PC-9 (cell line): Measurements from ENCODE around the gene ICOSLG. TPM values are rescaled to one million over a fixed set of nuclear protein-coding genes. Genes with fewer than 3 reads are reported as not detected.

Experiments
- BruUV-seq: library from RNA; stranded (reverse); fragments of 400-500 nt; replicated peaks from 2 replicates; lab custom pipeline; 2021; lab: Mats Ljungman, UMichigan
- CTCF ChIA-PET: fragments of 300-600 bp; sonication (Branson Sonifier 250); formaldehyde crosslinking; loops from one replicate; lab custom pipeline; 2022; ENCODE audit warnings: antibody characterized with exemption; lab: Charles Lee
- POLR2A ChIA-PET: fragments of 300-600 bp; sonication (Branson Sonifier 250); formaldehyde crosslinking; loops from one replicate; lab custom pipeline; 2022; ENCODE audit warnings: antibody characterized with exemption; ENCODE audit not compliant: unreplicated experiment; lab: Charles Lee
- DNase-seq, 2 experiments: peaks; one replicate each; pipeline versions ENCODE4 v3.0.0 to v3.0.0-alpha.2; 2015 to 2022; ENCODE audit warnings: mixed read lengths in 1 of 2
- H2AFZ ChIP-seq: fragments of 200-600 bp; sonication (generic); 2 replicates; pipeline ENCODE4 v1.8.1; 2017; ENCODE audit warnings: antibody characterized with exemption
- H3F3A ChIP-seq: fragments of 200-600 bp; sonication (generic); 2 replicates; pipeline ENCODE4 v1.8.1; 2017; ENCODE audit warnings: antibody characterized with exemption, mild to moderate bottlenecking, low read depth; ENCODE audit not compliant: insufficient read depth
- H3K27ac ChIP-seq: fragments of 200-600 bp; sonication (generic); 2 replicates; pipeline ENCODE4 v1.6.1; 2016; ENCODE audit warnings: mixed run types
- H3K27me3 ChIP-seq: fragments of 200-600 bp; sonication (generic); 2 replicates; pipeline ENCODE4 v1.6.1; 2016; ENCODE audit warnings: low read depth, mixed run types; ENCODE audit not compliant: insufficient read depth
- H3K36me3 ChIP-seq: fragments of 200-600 bp; sonication (generic); 2 replicates; pipeline ENCODE4 v1.6.1; 2016; ENCODE audit warnings: low read depth, mixed run types
- H3K4me1 ChIP-seq: fragments of 200-600 bp; sonication (generic); replicated peaks from 2 replicates; pipeline ENCODE4 v1.6.1; 2016; ENCODE audit warnings: mixed run types; ENCODE audit not compliant: insufficient read depth
- H3K4me2 ChIP-seq: fragments of 200-600 bp; sonication (generic); 2 replicates; pipeline ENCODE4 v1.6.1; 2017; ENCODE audit warnings: mixed run types
- H3K4me3 ChIP-seq: fragments of 200-600 bp; sonication (generic); 2 replicates; pipeline ENCODE4 v1.6.1; 2016; ENCODE audit warnings: mixed run types
- H3K79me2 ChIP-seq: fragments of 200-600 bp; sonication (generic); 2 replicates; pipeline ENCODE4 v1.6.1; 2017; ENCODE audit warnings: low read depth, mixed run types
- H3K9me2 ChIP-seq: fragments of 200-600 bp; sonication (generic); 2 replicates; pipeline ENCODE4 v1.8.1; 2017; ENCODE audit warnings: mild to moderate bottlenecking; ENCODE audit not compliant: insufficient read depth
- H3K9me3 ChIP-seq: fragments of 200-600 bp; sonication (generic); 2 replicates; pipeline ENCODE4 v1.8.1; 2016; ENCODE audit warnings: low read depth; ENCODE audit not compliant: insufficient read depth
- H4K20me1 ChIP-seq: fragments of 200-600 bp; sonication (generic); 2 replicates; pipeline ENCODE4 v1.8.1; 2017; ENCODE audit not compliant: insufficient read depth
- EZH2 ChIP-seq: fragments of 200-600 bp; sonication (generic); IDR thresholded peaks from 2 replicates; pipeline ENCODE4 v1.8.0; 2017; ENCODE audit warnings: antibody characterized with exemption, low read depth
- intact Hi-C: fragments of 100-400 bp; cut with micrococcal nuclease; formaldehyde crosslinking; loops from one replicate; pipeline ENCODE4 v1.10.0; 2022; ENCODE audit not compliant: unreplicated experiment
- total RNA-seq: library from RNA; stranded (reverse); gene quantifications from 2 replicates; pipeline ENCODE4 v1.2.3, GENCODE V29; 2021
- TF ChIP-seq, protein P1 (sequence below): fragments of 200-600 bp; sonication (generic); conservative IDR thresholded peaks from 2 replicates; pipeline ENCODE4 v1.6.1; 2017; ENCODE audit warnings: mixed run types, antibody characterized with exemption, mild to moderate bottlenecking, moderate library complexity

The ICOSLG gene
- total RNA-seq, 1 experiment from 2014 or later = 2.9 TPM

DNA sequence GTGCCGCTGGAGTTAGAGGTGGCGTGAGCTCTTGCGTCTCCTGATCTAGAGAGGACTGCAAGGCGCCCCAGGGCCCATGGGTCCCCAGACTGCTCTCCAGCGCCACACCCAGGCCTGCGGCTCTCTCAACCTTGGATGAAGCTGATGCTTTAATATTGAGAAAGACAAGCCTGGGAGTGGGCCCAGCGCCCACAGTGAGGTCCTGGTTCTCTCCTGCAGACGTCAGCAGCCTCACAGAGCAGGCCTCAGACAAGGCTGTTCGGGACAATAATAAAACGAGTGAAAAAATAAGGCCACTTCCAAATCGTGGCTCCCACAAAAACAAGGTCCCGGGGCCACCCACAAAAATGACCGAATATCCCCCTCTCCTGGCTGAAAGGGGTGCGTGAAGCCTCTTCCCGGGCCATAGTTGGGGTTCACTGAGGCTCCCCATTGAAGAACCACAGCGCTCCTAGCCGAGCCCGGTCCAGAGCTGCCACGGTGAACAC is 27.0 kb upstream of the ICOSLG start:
- POLR2A ChIA-PET = no interaction called here

DNA sequence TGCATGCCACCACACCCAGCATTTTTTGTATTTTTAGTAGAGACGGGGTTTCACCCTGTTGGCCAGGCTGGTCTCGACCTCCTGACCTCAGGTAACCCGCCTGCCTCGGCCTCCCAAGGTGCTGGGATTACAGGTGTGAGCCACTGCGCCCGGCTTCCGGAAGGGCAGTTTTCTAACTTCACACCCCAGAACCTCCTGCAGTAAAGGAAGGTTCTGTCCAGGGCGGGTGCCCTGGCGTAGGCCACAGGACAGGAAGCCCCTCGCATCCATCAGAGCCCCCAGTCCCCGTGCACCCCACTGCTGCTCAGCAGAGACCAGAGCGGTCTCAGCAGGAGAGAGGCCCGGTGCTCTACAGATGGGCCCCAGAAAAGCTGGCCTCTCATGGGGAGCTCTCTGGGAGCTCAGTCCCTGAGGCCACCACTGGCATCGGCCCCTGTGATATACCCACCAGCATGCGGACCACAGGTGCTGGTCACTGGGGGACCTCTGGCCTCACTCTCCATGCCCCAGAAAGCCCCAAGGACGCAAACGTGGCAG is 25.1 kb upstream of the ICOSLG start:
- no peak overlapping the region for H3K27ac ChIP-seq
- no peaks in the 10 kb centered on the region for H3K9me3 ChIP-seq
- no peaks in the 10 kb centered on the region for H3K27me3 ChIP-seq
- intact Hi-C loops = no loop called here
- no peak overlapping the region for H3K4me3 ChIP-seq
- BruUV-seq = no TSS peak
- no peak overlapping the region for H2AFZ ChIP-seq
- no peaks in the 10 kb centered on the region for H3K9me2 ChIP-seq
- no peak for DNase-seq
- POLR2A ChIA-PET = no interaction called here
- H4K20me1 ChIP-seq = no peaks in the 10 kb centered on the region
- H3K36me3 ChIP-seq = no peaks in the 10 kb centered on the region
- no peak for TF ChIP-seq EZH2
- TF ChIP-seq, protein P1, sequence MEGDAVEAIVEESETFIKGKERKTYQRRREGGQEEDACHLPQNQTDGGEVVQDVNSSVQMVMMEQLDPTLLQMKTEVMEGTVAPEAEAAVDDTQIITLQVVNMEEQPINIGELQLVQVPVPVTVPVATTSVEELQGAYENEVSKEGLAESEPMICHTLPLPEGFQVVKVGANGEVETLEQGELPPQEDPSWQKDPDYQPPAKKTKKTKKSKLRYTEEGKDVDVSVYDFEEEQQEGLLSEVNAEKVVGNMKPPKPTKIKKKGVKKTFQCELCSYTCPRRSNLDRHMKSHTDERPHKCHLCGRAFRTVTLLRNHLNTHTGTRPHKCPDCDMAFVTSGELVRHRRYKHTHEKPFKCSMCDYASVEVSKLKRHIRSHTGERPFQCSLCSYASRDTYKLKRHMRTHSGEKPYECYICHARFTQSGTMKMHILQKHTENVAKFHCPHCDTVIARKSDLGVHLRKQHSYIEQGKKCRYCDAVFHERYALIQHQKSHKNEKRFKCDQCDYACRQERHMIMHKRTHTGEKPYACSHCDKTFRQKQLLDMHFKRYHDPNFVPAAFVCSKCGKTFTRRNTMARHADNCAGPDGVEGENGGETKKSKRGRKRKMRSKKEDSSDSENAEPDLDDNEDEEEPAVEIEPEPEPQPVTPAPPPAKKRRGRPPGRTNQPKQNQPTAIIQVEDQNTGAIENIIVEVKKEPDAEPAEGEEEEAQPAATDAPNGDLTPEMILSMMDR = no peak
- CTCF ChIA-PET = no interaction called here
- H3K4me1 ChIP-seq = no peaks in the 10 kb centered on the region
- H3F3A ChIP-seq = no peaks in the 10 kb centered on the region
- no peaks in the 10 kb centered on the region for H3K79me2 ChIP-seq
- H3K4me2 ChIP-seq = no peak overlapping the region

More for the DNA sequence above, 27.0 kb upstream of the ICOSLG start:
- no peaks in the 10 kb centered on the region for H3F3A ChIP-seq
- no peak overlapping the region for H3K27ac ChIP-seq
- H3K4me2 ChIP-seq = no peak overlapping the region
- no peak for TF ChIP-seq EZH2
- TF ChIP-seq, protein P1 = peak; percentile 24; the same call in 1 of the 2 replicates
- CTCF ChIA-PET = interaction anchor here (0.5 to 0.6 kb wide), 2 partner anchors 9 to 30 kb away, joined by 3 read pairs; no protein-coding TSS in a partner anchor
- DNase-seq = no peak
- no TSS peak for BruUV-seq
- no peak overlapping the region for H2AFZ ChIP-seq
- no peaks in the 10 kb centered on the region for H3K9me2 ChIP-seq
- no peaks in the 10 kb centered on the region for H4K20me1 ChIP-seq
- intact Hi-C loops = no loop called here
- no peak overlapping the region for H3K4me3 ChIP-seq
- no peaks in the 10 kb centered on the region for H3K36me3 ChIP-seq
- H3K9me3 ChIP-seq = no peaks in the 10 kb centered on the region
- H3K27me3 ChIP-seq = no peaks in the 10 kb centered on the region
- no peaks in the 10 kb centered on the region for H3K4me1 ChIP-seq
- no peaks in the 10 kb centered on the region for H3K79me2 ChIP-seq

DNA sequence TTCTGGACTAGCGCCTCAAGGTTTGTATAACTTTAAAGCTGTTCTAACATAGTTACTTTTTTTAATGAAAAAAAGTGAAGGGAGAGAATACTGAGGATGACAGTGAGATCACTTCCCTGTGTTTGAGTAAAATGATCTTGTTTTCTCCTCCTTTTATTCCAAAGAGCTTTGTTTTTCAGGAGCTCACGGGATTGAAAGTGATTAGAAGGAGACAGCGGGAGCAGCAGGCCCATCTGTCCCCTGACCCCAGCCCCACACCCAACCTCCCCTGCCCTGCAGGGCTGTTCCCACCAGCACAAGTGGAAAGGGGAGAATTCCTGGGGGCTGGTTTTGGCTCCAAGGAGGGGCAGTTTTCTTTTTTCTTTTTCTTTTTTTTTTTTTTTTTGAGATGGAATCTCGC is 23.0 kb upstream of the ICOSLG start:
- H3K36me3 ChIP-seq = no peaks in the 10 kb centered on the region
- intact Hi-C loops = no loop called here
- H3K4me3 ChIP-seq = no peak overlapping the region
- no peak overlapping the region for H2AFZ ChIP-seq
- H3K4me1 ChIP-seq = no peaks in the 10 kb centered on the region
- POLR2A ChIA-PET = no interaction called here
- no peak for TF ChIP-seq EZH2
- TF ChIP-seq, protein P1 = no peak
- no peaks in the 10 kb centered on the region for H3K79me2 ChIP-seq
- no TSS peak for BruUV-seq
- no peak overlapping the region for H3K27ac ChIP-seq
- CTCF ChIA-PET = no interaction called here
- no peaks in the 10 kb centered on the region for H3K27me3 ChIP-seq
- H3K9me2 ChIP-seq = no peaks in the 10 kb centered on the region
- DNase-seq = no peak
- no peaks in the 10 kb centered on the region for H3F3A ChIP-seq
- H3K4me2 ChIP-seq = no peak overlapping the region
- no peaks in the 10 kb centered on the region for H3K9me3 ChIP-seq
- H4K20me1 ChIP-seq = no peaks in the 10 kb centered on the region
